Measurements from ENCODE around the gene UBE2S. TPM values are rescaled to one million over a fixed set of nuclear protein-coding genes. Genes with fewer than 3 reads are reported as not detected.
A peak's percentile ranks its signal among the peaks of the same experiment; 100 is the strongest.

Gene UBE2S
- total and polyA plus RNA-seq, 10 of the 15 experiments (the other 5 are each of a cell fraction or from before 2014, with no cell fraction given) = 2.3 to 640 (median 127) TPM

- no peak overlapping the region for H3K9ac ChIP-seq (ENCODE audit: control insufficient read depth, insufficient read depth, low read length)
Measured at GRCh38 chr19:55390461-55390880, 17.1 kb downstream of the UBE2S start.

More at GRCh38 chr19:55390461-55390880, 17.1 kb downstream of the UBE2S start:
- TF ChIP-seq, protein P1, sequence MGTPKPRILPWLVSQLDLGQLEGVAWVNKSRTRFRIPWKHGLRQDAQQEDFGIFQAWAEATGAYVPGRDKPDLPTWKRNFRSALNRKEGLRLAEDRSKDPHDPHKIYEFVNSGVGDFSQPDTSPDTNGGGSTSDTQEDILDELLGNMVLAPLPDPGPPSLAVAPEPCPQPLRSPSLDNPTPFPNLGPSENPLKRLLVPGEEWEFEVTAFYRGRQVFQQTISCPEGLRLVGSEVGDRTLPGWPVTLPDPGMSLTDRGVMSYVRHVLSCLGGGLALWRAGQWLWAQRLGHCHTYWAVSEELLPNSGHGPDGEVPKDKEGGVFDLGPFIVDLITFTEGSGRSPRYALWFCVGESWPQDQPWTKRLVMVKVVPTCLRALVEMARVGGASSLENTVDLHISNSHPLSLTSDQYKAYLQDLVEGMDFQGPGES (IDR thresholded peaks at IDR 0.05) = no peak
- no peak for TF ChIP-seq BACH1 (IDR thresholded peaks at IDR 0.05; ENCODE audit: borderline replicate concordance)
- TF ChIP-seq, protein P2, sequence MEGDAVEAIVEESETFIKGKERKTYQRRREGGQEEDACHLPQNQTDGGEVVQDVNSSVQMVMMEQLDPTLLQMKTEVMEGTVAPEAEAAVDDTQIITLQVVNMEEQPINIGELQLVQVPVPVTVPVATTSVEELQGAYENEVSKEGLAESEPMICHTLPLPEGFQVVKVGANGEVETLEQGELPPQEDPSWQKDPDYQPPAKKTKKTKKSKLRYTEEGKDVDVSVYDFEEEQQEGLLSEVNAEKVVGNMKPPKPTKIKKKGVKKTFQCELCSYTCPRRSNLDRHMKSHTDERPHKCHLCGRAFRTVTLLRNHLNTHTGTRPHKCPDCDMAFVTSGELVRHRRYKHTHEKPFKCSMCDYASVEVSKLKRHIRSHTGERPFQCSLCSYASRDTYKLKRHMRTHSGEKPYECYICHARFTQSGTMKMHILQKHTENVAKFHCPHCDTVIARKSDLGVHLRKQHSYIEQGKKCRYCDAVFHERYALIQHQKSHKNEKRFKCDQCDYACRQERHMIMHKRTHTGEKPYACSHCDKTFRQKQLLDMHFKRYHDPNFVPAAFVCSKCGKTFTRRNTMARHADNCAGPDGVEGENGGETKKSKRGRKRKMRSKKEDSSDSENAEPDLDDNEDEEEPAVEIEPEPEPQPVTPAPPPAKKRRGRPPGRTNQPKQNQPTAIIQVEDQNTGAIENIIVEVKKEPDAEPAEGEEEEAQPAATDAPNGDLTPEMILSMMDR (IDR thresholded peaks at IDR 0.05 in 2 of 3, conservative IDR thresholded peaks at IDR 0.05 in 1 of 3; ENCODE audit: control insufficient read depth in 2 of 3, extremely low read depth in 1 of 3, insufficient read depth in 1 of 3, low read depth in 3 of 3, low read length in 3 of 3) = no peak
- TF ChIP-seq POLR2A (IDR thresholded peaks at IDR 0.05; ENCODE audit: low read depth, low read length) = peak; percentile 28; the same call in 1 of the 2 replicates
- no peak for TF ChIP-seq SRF (IDR thresholded peaks at IDR 0.05; ENCODE audit: low read depth in 2 of 2, low read length in 2 of 2)
- TF ChIP-seq ZNF274 (IDR thresholded peaks at IDR 0.05; ENCODE audit: insufficient read depth, insufficient read length) = no peak
- TF ChIP-seq MEF2A (IDR thresholded peaks at IDR 0.05; ENCODE audit: insufficient read depth, low read depth, low read length) = no peak
- no peak for TF ChIP-seq TARDBP (IDR thresholded peaks at IDR 0.05; ENCODE audit: borderline replicate concordance)
- TF ChIP-seq PRDM15 (CRISPR knock-in tag; IDR thresholded peaks at IDR 0.05) = no peak
- no peak for TF ChIP-seq NR2C1 (IDR thresholded peaks at IDR 0.05)
- peak; percentile 34 for TF ChIP-seq ZBED1 (IDR thresholded peaks at IDR 0.05; ENCODE audit: borderline replicate concordance)
- TF ChIP-seq YY1 (IDR thresholded peaks at IDR 0.05; ENCODE audit: low read depth, low read length) = no peak
- no peak for TF ChIP-seq NFYA (IDR thresholded peaks at IDR 0.05; ENCODE audit: borderline replicate concordance, low read depth, low read length)
- TF ChIP-seq IKZF2 (IDR thresholded peaks at IDR 0.05) = no peak
- no peak for TF ChIP-seq CBX3 (IDR thresholded peaks at IDR 0.05; ENCODE audit: borderline replicate concordance, low read depth)
- TF ChIP-seq IRF5 (IDR thresholded peaks at IDR 0.05; ENCODE audit: borderline replicate concordance) = no peak
- no peak for TF ChIP-seq HCFC1 (IDR thresholded peaks at IDR 0.05; ENCODE audit: low read length)
- Histone ChIP-seq H4K20me1 (ENCODE audit: control insufficient read depth, insufficient read depth) (peaks cover 14% of the 10 kb centered on the region), H3K36me3 (ENCODE audit: control insufficient read depth in 2 of 2, insufficient read depth in 2 of 2, low read length in 1 of 2) (peaks cover 19 to 23% of the 10 kb centered on the region in 2 experiments; a peak in 3 of 4 replicates), H3K9me3 (replicated peaks; ENCODE audit: control insufficient read depth, insufficient read depth, low read length) (no peaks in the 10 kb centered on the region), H3K4me1 (ENCODE audit: control insufficient read depth, insufficient read depth, low read length) (peaks cover 16% of the 10 kb centered on the region), H3K27ac (ENCODE audit: control insufficient read depth, insufficient read depth) (no peak overlapping the region), H3K27me3 (replicated peaks in 1 of 2; ENCODE audit: control insufficient read depth in 2 of 2, insufficient read depth in 2 of 2, low read length in 1 of 2) (no peaks in the 10 kb centered on the region), H3K79me2 (ENCODE audit: control insufficient read depth, insufficient read depth, low read length) (peaks cover 33% of the 10 kb centered on the region), H3K4me2 (ENCODE audit: control insufficient read depth, insufficient read depth) (no peak overlapping the region), H2AFZ (ENCODE audit: control insufficient read depth, low read depth, low read length) (no peak overlapping the region), H3K4me3 (no peak overlapping the region)
- intact Hi-C loops (cut with micrococcal nuclease; ENCODE audit: unreplicated experiment) = no loop called here
- CTCF ChIA-PET = interaction anchor here (1.4 kb wide), 1 partner anchor 89 kb away, joined by 4 read pairs; no protein-coding TSS in a partner anchor
- ATAC-seq = no peak
- no TSS peak for BruUV-seq (replicated peaks)
- FAIRE-seq = no peak
- no peak for DNase-seq (ENCODE audit: low read depth, low spot score)
- POLR2A ChIA-PET = interaction anchor here (0.8 to 1.6 kb wide), 3 partner anchors 12 to 136 kb away, joined by 3 to 4 read pairs (median 4); no protein-coding TSS in a partner anchor
- in situ Hi-C loops (cut with MboI) = no loop called here
- RAD21 ChIA-PET (ENCODE audit: unreplicated experiment) = interaction anchor here (0.9 to 1.2 kb wide), 3 partner anchors 14 to 97 kb away, joined by 3 to 4 read pairs (median 3); no protein-coding TSS in a partner anchor
- SMC1A ChIA-PET (ENCODE audit: uncharacterized antibody, unreplicated experiment) = interaction anchor here (0.7 kb wide), 1 partner anchor 9 kb away, joined by 3 read pairs; no protein-coding TSS in a partner anchor
- WGBS (ENCODE audit: insufficient coverage, insufficient replicate concordance, low lambda C conversion rate, missing lambda C conversion rate) = 65% methylated on average over 7 of the region's 7 CpGs
